ENCODE data around the gene LRRN3. TPM values are rescaled to one million over a fixed set of nuclear protein-coding genes. Genes with fewer than 3 reads are reported as not detected.

The LRRN3 gene
- total and polyA plus RNA-seq, 12 donors = 10.7 to 109 (median 55.1) TPM

DNA sequence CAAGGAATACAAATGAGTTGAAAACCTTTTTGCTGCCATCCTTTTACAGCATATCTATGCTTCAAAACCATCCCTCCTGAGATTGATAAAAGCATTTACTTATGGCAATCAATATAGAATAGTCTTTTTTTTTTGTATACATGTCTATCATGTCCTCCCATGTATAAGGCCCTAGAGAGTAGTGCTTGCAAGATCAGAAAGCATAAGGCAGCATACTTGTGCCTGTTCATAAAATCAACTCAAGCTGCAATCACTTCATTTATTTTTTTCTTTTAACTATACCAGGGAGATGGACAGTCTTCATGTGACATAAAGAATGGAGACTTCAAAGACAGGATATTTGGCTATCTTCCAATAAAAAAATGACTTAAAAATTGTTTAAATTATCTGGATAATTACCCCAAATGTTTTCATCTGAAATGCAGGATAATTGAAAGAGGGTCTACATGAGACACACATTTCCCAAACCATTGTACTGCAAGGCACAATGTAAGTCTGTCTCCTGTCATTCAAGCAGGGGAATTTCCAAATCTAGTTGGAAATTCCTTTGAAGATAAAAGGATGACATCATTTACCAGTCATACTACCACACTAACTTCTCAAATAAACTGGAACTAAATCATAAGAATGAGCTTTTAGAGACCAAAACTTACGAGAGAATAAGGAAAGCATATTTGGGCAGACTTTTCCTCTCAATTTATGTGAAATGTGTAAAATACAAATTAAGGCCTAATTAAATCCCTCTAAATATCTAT lies 22.5 kb downstream of the LRRN3 start:
- H3K27ac ChIP-seq = peak overlapping the region in 3 of 5 donors; percentile 11 to 62 (median 57)
- H3K27me3 ChIP-seq = no peaks in the 10 kb centered on the region
- WGBS, 4 donors = 24 to 45% (median 32%) methylated on average over 1 of the region's 1 CpG
- no peak overlapping the region for H3K4me3 ChIP-seq
- H3K4me1 ChIP-seq (replicated peaks in 1 of 2) = peaks cover 20 to 29% of the 10 kb centered on the region in 2 donors
- no peaks in the 10 kb centered on the region for H3K9me3 ChIP-seq (replicated peaks in 1 of 3)
- H3K36me3 ChIP-seq (replicated peaks in 1 of 2) = no peaks in the 10 kb centered on the region
- intact Hi-C loops (cut with DNase I) = loop anchor here in 1 of 2 donors (10.0 kb wide), 1 partner anchor 111 kb away; no protein-coding TSS in a partner anchor
- DNase-seq = no peak
- TF ChIP-seq, protein P1, sequence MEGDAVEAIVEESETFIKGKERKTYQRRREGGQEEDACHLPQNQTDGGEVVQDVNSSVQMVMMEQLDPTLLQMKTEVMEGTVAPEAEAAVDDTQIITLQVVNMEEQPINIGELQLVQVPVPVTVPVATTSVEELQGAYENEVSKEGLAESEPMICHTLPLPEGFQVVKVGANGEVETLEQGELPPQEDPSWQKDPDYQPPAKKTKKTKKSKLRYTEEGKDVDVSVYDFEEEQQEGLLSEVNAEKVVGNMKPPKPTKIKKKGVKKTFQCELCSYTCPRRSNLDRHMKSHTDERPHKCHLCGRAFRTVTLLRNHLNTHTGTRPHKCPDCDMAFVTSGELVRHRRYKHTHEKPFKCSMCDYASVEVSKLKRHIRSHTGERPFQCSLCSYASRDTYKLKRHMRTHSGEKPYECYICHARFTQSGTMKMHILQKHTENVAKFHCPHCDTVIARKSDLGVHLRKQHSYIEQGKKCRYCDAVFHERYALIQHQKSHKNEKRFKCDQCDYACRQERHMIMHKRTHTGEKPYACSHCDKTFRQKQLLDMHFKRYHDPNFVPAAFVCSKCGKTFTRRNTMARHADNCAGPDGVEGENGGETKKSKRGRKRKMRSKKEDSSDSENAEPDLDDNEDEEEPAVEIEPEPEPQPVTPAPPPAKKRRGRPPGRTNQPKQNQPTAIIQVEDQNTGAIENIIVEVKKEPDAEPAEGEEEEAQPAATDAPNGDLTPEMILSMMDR (IDR thresholded peaks at IDR 0.05) = no peak
- TF ChIP-seq POLR2A (IDR thresholded peaks at IDR 0.05) = no peak

DNA sequence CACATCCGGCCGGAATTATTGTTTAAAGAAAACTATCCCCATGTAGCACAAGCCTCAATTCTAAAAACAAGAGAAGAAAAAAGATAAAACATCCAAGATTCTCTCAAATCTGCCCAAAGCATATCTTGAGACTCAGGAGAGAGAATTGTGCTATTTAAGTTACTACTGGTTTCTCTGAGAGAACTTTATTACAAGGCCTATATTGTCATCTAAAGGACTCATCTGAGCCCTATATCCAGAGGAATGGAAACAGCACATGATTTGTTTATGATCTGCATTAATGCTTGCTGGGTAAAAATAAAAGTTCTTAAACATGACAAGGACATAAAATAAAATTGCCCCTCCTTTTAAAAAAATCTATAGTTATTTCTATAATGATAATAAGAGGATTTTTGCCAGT lies 25.0 kb downstream of the LRRN3 start:
- no peak for DNase-seq
- WGBS, 4 donors = 92 to 98% (median 96%) methylated on average over 2 of the region's 2 CpGs
- H3K27ac ChIP-seq = no peak overlapping the region
- no peak for TF ChIP-seq POLR2A (IDR thresholded peaks at IDR 0.05)
- TF ChIP-seq, protein P1 (IDR thresholded peaks at IDR 0.05) = no peak
- no peaks in the 10 kb centered on the region for H3K36me3 ChIP-seq (replicated peaks in 1 of 2)
- H3K4me3 ChIP-seq = no peak overlapping the region
- intact Hi-C loops (cut with DNase I) = loop anchor here in 1 of 2 donors (10.0 kb wide), 1 partner anchor 109 kb away; no protein-coding TSS in a partner anchor
- H3K9me3 ChIP-seq (replicated peaks in 1 of 3) = no peaks in the 10 kb centered on the region
- peaks cover 12 to 21% of the 10 kb centered on the region in 2 donors for H3K4me1 ChIP-seq (replicated peaks in 1 of 2)
- no peaks in the 10 kb centered on the region for H3K27me3 ChIP-seq

DNA sequence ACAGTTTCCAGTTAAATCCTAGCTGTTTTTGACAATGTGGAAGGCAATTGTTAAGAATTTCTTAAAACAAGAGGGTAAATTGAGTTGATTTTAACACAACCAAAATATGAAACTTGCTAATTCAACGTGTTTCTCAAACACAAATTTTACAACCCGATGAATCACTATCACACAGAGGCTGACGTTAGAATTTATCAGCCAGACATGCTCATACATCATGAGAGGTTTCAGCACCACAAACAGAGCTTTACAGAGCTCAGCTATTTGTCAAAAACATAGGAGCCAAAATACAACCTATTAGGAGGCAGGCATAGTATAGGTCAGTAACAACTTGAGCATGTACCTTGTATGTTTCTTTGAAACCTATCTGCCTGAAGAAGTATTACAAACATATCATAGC lies 36.1 kb downstream of the LRRN3 start:
- H3K27me3 ChIP-seq = no peaks in the 10 kb centered on the region
- no peak overlapping the region for H3K27ac ChIP-seq
- 19 to 27% (median 23%) methylated on average over 3 of the region's 3 CpGs for whole genome bisulfite sequencing, 4 donors
- DNase-seq = peak in 2 of 7 donors; percentile 11 to 13
- intact Hi-C loops (cut with DNase I) = no loop called here
- TF ChIP-seq, protein P1 (IDR thresholded peaks at IDR 0.05) = no peak
- no peak for TF ChIP-seq POLR2A (IDR thresholded peaks at IDR 0.05)
- no peak overlapping the region for H3K4me3 ChIP-seq
- peaks cover 0 to 15% of the 10 kb centered on the region in 2 donors for H3K4me1 ChIP-seq (replicated peaks in 1 of 2)
- no peaks in the 10 kb centered on the region for H3K9me3 ChIP-seq (replicated peaks in 1 of 3)
- H3K36me3 ChIP-seq (replicated peaks in 1 of 2) = no peaks in the 10 kb centered on the region

DNA sequence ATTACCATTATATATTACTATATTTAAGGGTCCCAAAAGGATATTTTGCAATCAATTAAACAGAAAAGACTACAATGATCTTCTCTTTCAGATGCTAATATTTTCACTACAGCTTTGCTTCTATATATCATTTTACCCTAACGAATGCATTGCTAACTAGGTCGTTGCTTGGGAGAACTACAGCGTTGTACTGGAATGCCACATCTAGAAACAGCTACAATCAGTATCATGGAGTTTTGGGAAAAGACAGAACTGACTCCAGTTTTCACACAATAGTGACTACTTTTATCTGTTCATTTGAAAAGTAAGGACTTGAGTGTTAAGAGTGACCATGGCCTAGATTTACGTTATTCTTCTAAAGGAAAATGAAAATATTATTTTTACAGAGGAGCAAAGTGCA lies 38.5 kb downstream of the LRRN3 start:
- Histone ChIP-seq H3K4me3 (no peak overlapping the region), H3K27ac (no peak overlapping the region), H3K4me1 (replicated peaks in 1 of 2) (peaks cover 0 to 15% of the 10 kb centered on the region in 2 donors), H3K9me3 (replicated peaks in 1 of 3) (no peaks in the 10 kb centered on the region), H3K27me3 (no peaks in the 10 kb centered on the region), H3K36me3 (replicated peaks in 1 of 2) (no peaks in the 10 kb centered on the region)
- no peak for DNase-seq
- TF ChIP-seq POLR2A (IDR thresholded peaks at IDR 0.05) = no peak
- TF ChIP-seq, protein P1 (IDR thresholded peaks at IDR 0.05) = no peak
- 66 to 77% (median 73%) methylated on average over 4 of the region's 4 CpGs for WGBS, 4 donors
- intact Hi-C loops (cut with DNase I) = no loop called here
